Liver (tissue), 9 donors: ENCODE measurements around the gene LYZL1. TPM values are rescaled to one million over a fixed set of nuclear protein-coding genes. Genes with fewer than 3 reads are reported as not detected.
"Not testable (repeated sequence)": the region's sequence is repeated elsewhere in the genome, so short reads cannot be mapped to it uniquely, and the experiment has no call there.

Experiments
- DNase-seq: peaks from one replicate; pipeline ENCODE4 v3.0.0-alpha.2; 2017; ENCODE audit warnings: low spot score
- H3K27ac ChIP-seq, 2 donors: one replicate each; pipeline ENCODE4 v1.7.0; 2013; ENCODE audit warnings: inconsistent platforms in 2 of 2, low read length in 2 of 2, control low read depth in 1 of 2, low read depth in 1 of 2, mild to moderate bottlenecking in 1 of 2
- H3K27me3 ChIP-seq, 4 donors: one replicate each; pipeline versions ENCODE4 v1.6.1 to v1.7.0; 2013; ENCODE audit warnings: low read length in 3 of 4, inconsistent platforms in 1 of 4, mild to moderate bottlenecking in 1 of 4, moderate library complexity in 1 of 4; ENCODE audit not compliant: control insufficient read depth in 4 of 4, insufficient read depth in 4 of 4
- H3K36me3 ChIP-seq, 4 donors: one replicate each; pipeline versions ENCODE4 v1.6.1 to v1.7.0; 2013; ENCODE audit warnings: low read length in 3 of 4, mild to moderate bottlenecking in 3 of 4, low read depth in 1 of 4, moderate library complexity in 1 of 4; ENCODE audit not compliant: control insufficient read depth in 4 of 4, insufficient read depth in 3 of 4
- H3K4me1 ChIP-seq, 4 donors: one replicate each; pipeline versions ENCODE4 v1.6.1 to v1.7.0; 2013; ENCODE audit warnings: low read length in 3 of 4, mild to moderate bottlenecking in 3 of 4, moderate library complexity in 1 of 4; ENCODE audit not compliant: control insufficient read depth in 4 of 4, insufficient read depth in 4 of 4
- H3K4me3 ChIP-seq, 3 donors: one replicate each; pipeline versions ENCODE4 v1.6.1 to v1.7.0; 2013; ENCODE audit warnings: low read length in 3 of 3, control low read depth in 1 of 3, low read depth in 1 of 3, mild to moderate bottlenecking in 1 of 3
- H3K9ac ChIP-seq, 2 donors: one replicate each; pipeline ENCODE4 v1.7.0; 2013; ENCODE audit warnings: low read length in 2 of 2, mild to moderate bottlenecking in 2 of 2, moderate library complexity in 2 of 2, control low read depth in 1 of 2, low read depth in 1 of 2
- H3K9me3 ChIP-seq, 4 donors: one replicate each; pipeline versions ENCODE4 v1.6.1 to v1.7.0; 2013; ENCODE audit warnings: low read length in 3 of 4; ENCODE audit not compliant: control insufficient read depth in 4 of 4
- ATF3 ChIP-seq: IDR thresholded peaks from 2 replicates; pipeline ENCODE4 v1.6.1; 2016; ENCODE audit warnings: antibody characterized with exemption
- CTCF ChIP-seq: fragments of 150-350 bp; IDR thresholded peaks from 2 replicates; pipeline ENCODE4 v1.5.1; 2017; ENCODE audit warnings: improper control_type of control experiment, low read depth, low read length; ENCODE audit not compliant: missing input control
- EGR1 ChIP-seq, 2 donors: IDR thresholded peaks; 2 replicates each; pipeline ENCODE4 v1.6.1; 2016 to 2018; ENCODE audit warnings: antibody characterized with exemption in 2 of 2, low read depth in 2 of 2
- FOXA1 ChIP-seq: IDR thresholded peaks from 2 replicates; pipeline ENCODE4 v1.6.1; 2016; ENCODE audit warnings: antibody characterized with exemption
- FOXA2 ChIP-seq: IDR thresholded peaks from 2 replicates; pipeline ENCODE4 v1.6.1; 2016; ENCODE audit warnings: antibody characterized with exemption
- GABPA ChIP-seq, 2 donors: IDR thresholded peaks in 1 of 2; conservative IDR thresholded peaks in 1 of 2; 2 replicates each; pipeline ENCODE4 v1.6.1; 2016; ENCODE audit warnings: antibody characterized with exemption in 2 of 2, mild to moderate bottlenecking in 1 of 2, moderate library complexity in 1 of 2
- HNF4A ChIP-seq, 2 donors: conservative IDR thresholded peaks; 2 replicates each; pipeline ENCODE4 v1.6.1; 2016; ENCODE audit warnings: antibody characterized with exemption in 2 of 2, mild to moderate bottlenecking in 2 of 2
- HNF4G ChIP-seq: IDR thresholded peaks from 2 replicates; pipeline ENCODE4 v1.6.1; 2016; ENCODE audit warnings: antibody characterized with exemption
- JUND ChIP-seq, 2 donors: IDR thresholded peaks; 2 replicates each; pipeline ENCODE4 v1.6.1; 2016; ENCODE audit warnings: antibody characterized with exemption in 2 of 2
- MAX ChIP-seq: IDR thresholded peaks from 2 replicates; pipeline ENCODE4 v1.6.1; 2016; ENCODE audit warnings: antibody characterized with exemption
- NR2F2 ChIP-seq: IDR thresholded peaks from 2 replicates; pipeline ENCODE4 v1.6.1; 2016; ENCODE audit warnings: antibody characterized with exemption
- RAD21 ChIP-seq, 2 donors: IDR thresholded peaks; 2 replicates each; pipeline ENCODE4 v1.6.1; 2016; ENCODE audit warnings: antibody characterized with exemption in 2 of 2, mild to moderate bottlenecking in 2 of 2
- REST ChIP-seq: IDR thresholded peaks from 2 replicates; pipeline ENCODE4 v1.6.1; 2016; ENCODE audit warnings: antibody characterized with exemption, mild to moderate bottlenecking
- RXRA ChIP-seq, 2 donors: IDR thresholded peaks; 2 replicates each; pipeline ENCODE4 v1.6.1; 2017 to 2018; ENCODE audit warnings: antibody characterized with exemption in 2 of 2, mild to moderate bottlenecking in 1 of 2
- SP1 ChIP-seq: IDR thresholded peaks from 2 replicates; pipeline ENCODE4 v1.6.1; 2018; ENCODE audit warnings: antibody characterized with exemption, mild to moderate bottlenecking
- TAF1 ChIP-seq: conservative IDR thresholded peaks from 2 replicates; pipeline ENCODE4 v1.6.1; 2016; ENCODE audit warnings: antibody characterized with exemption, mild to moderate bottlenecking
- YY1 ChIP-seq: IDR thresholded peaks from 2 replicates; pipeline ENCODE4 v1.6.1; 2016; ENCODE audit warnings: antibody characterized with exemption, mild to moderate bottlenecking
- WGBS: extraction: QIAGEN DNeasy Blood & Tissue Kit; methylation state at CpG from one replicate; pipeline ENCODE4 v1.1.7; 2013; 5-methylcytosine and 5-hydroxymethylcytosine counted together
- polyA plus RNA-seq, 2 donors: library from polyadenylated mRNA; stranded (reverse) in 1 of 2; unstranded in 1 of 2; fragments of 200-250 nt in 1 of 2; fragments of >200 nt in 1 of 2; fragmentation: Nextera tagmentation in 1 of 2; extraction: Ambion mirVana in 1 of 2; gene quantifications; one replicate each; pipeline versions ENCODE4 v1.2.1 to v1.2.3, GENCODE V29; 2013 to 2015
- total RNA-seq, 2 donors: library from RNA; depleted of rRNA; stranded (reverse); fragments of >200 nt; gene quantifications; one replicate each; pipeline ENCODE4 v1.2.3, GENCODE V29; 2014
- donor health status: healthy.
- donor health status: healthy.
- donor health status: healthy.
- donor health status: healthy.
- donor health status: healthy.

LYZL1 gene
- total and polyA plus RNA-seq, 4 donors = not detected

GRCh38 chr10:29306688-29307087 lies 17.8 kb downstream of the LYZL1 start:
- no peaks in the 10 kb centered on the region for H3K27me3 ChIP-seq
- H3K4me3 ChIP-seq = no peak overlapping the region
- no peak for DNase-seq
- H3K9me3 ChIP-seq = no peaks in the 10 kb centered on the region
- peaks cover 0 to 8% (median under 1%) of the 10 kb centered on the region in 4 donors for H3K4me1 ChIP-seq
- WGBS = 93% methylated on average over 3 of the region's 3 CpGs
- no peaks in the 10 kb centered on the region for H3K36me3 ChIP-seq
- H3K9ac ChIP-seq = no peak overlapping the region
- TF ChIP-seq ATF3 (no peak), FOXA1 (no peak), RAD21 (IDR thresholded peaks at IDR 0.05) (no peak), EGR1 (IDR thresholded peaks at IDR 0.05; ENCODE audit: low read depth in 2 of 2) (no peak), HNF4G (no peak), NR2F2 (no peak), RXRA (IDR thresholded peaks at IDR 0.05) (no peak), CTCF (no peak), JUND (IDR thresholded peaks at IDR 0.05) (no peak), FOXA2 (no peak), SP1 (no peak), TAF1 (no peak), MAX (no peak), REST (no peak), HNF4A (conservative IDR thresholded peaks at IDR 0.05) (no peak), GABPA (IDR thresholded peaks at IDR 0.05 in 1 of 2, conservative IDR thresholded peaks at IDR 0.05 in 1 of 2) (no peak), YY1 (no peak)
- no peak overlapping the region for H3K27ac ChIP-seq

GRCh38 chr10:29308142-29308541 lies 19.3 kb downstream of the LYZL1 start:
- 89% methylated on average over 11 of the region's 11 CpGs for WGBS
- not testable (repeated sequence) for H3K9me3 ChIP-seq, H3K4me3 ChIP-seq, H3K9ac ChIP-seq, H3K27me3 ChIP-seq, H3K27ac ChIP-seq, DNase-seq, H3K4me1 ChIP-seq, H3K36me3 ChIP-seq
